SK-N-SH treated with all-trans-retinoic acid at 6 μM for 48 hours (cell line): ENCODE results near the gene POLR2E.
A peak's percentile ranks its signal among the peaks of the same experiment; 100 is the strongest.

Source experiments
- ATAC-seq: fragments of 200-7000 bp; cut with Tn5 transposase; 3 replicates; pipeline ENCODE4 v1.9.1; 2020; ENCODE audit warnings: mild to moderate bottlenecking, moderate library complexity
- ARNTL ChIP-seq: fragments of 450-650 bp; formaldehyde crosslinking; IDR thresholded peaks from 2 replicates; pipeline ENCODE4 v1.5.0; 2020; ENCODE audit warnings: low read depth, mild to moderate bottlenecking, moderate library complexity, borderline replicate concordance
- BACH2 ChIP-seq: fragments of 250-450 bp; sonication (Bioruptor Pico); IDR thresholded peaks from 2 replicates; pipeline ENCODE4 v1.9.0; 2021; ENCODE audit warnings: mild to moderate bottlenecking, borderline replicate concordance
- CSDC2 ChIP-seq: fragments of 250-450 bp; sonication (Bioruptor Pico); IDR thresholded peaks from 2 replicates; pipeline ENCODE4 v1.5.0; 2020; ENCODE audit warnings: mild to moderate bottlenecking, moderate library complexity
- CSRNP3 ChIP-seq: fragments of 250-450 bp; sonication (Bioruptor Pico); IDR thresholded peaks from 2 replicates; pipeline ENCODE4 v1.5.1; 2021; ENCODE audit warnings: mild to moderate bottlenecking, moderate library complexity
- ESRRG ChIP-seq: fragments of 250-450 bp; sonication (Bioruptor Pico); IDR thresholded peaks from 2 replicates; pipeline ENCODE4 v1.6.1; 2021; ENCODE audit warnings: mild to moderate bottlenecking
- GLIS3 ChIP-seq: fragments of 250-450 bp; sonication (Bioruptor Pico); IDR thresholded peaks from 2 replicates; pipeline ENCODE4 v1.5.0; 2020; ENCODE audit warnings: mild to moderate bottlenecking, moderate library complexity
- ISL1 ChIP-seq: fragments of 250-450 bp; sonication (Bioruptor Pico); IDR thresholded peaks from 2 replicates; pipeline ENCODE4 v2.1.2; 2022; ENCODE audit warnings: mild to moderate bottlenecking, moderate library complexity
- OSR1 ChIP-seq: fragments of 250-450 bp; sonication (Bioruptor Pico); IDR thresholded peaks from 2 replicates; pipeline ENCODE4 v1.8.0; 2022; ENCODE audit warnings: moderate library complexity, mild to moderate bottlenecking, inconsistent platforms
- PATZ1 ChIP-seq: fragments of 250-450 bp; sonication (Bioruptor Pico); IDR thresholded peaks from 2 replicates; pipeline ENCODE4 v1.8.0; 2020; ENCODE audit warnings: mild to moderate bottlenecking, moderate library complexity, borderline replicate concordance
- POU6F1 ChIP-seq: fragments of 250-450 bp; sonication (Bioruptor Pico); IDR thresholded peaks from 2 replicates; pipeline ENCODE4 v1.8.0; 2021; ENCODE audit warnings: low read depth, mild to moderate bottlenecking, moderate library complexity, borderline replicate concordance
- PPARA ChIP-seq: fragments of 250-450 bp; sonication (Bioruptor Pico); IDR thresholded peaks from 2 replicates; pipeline ENCODE4 v1.5.0; 2020; ENCODE audit warnings: mild to moderate bottlenecking, borderline replicate concordance
- SNAI2 ChIP-seq: fragments of 250-450 bp; sonication (Bioruptor Pico); IDR thresholded peaks from 2 replicates; pipeline ENCODE4 v1.5.0; 2020; ENCODE audit warnings: mild to moderate bottlenecking, moderate library complexity
- TCF4 ChIP-seq: fragments of 250-450 bp; sonication (Bioruptor Pico); IDR thresholded peaks from 2 replicates; pipeline ENCODE4 v1.8.0; 2021; ENCODE audit warnings: mild to moderate bottlenecking, moderate library complexity, borderline replicate concordance
- TOX ChIP-seq: fragments of 250-450 bp; sonication (Bioruptor Pico); IDR thresholded peaks from 2 replicates; pipeline ENCODE4 v1.8.0; 2021; ENCODE audit warnings: mild to moderate bottlenecking, moderate library complexity, borderline replicate concordance
- ZC3H10 ChIP-seq: fragments of 250-450 bp; sonication (Bioruptor Pico); IDR thresholded peaks from 2 replicates; pipeline ENCODE4 v1.5.1; 2021; ENCODE audit warnings: mild to moderate bottlenecking, moderate library complexity
- ZFP3 ChIP-seq: fragments of 250-450 bp; sonication (Bioruptor Pico); IDR thresholded peaks from 2 replicates; pipeline ENCODE4 v1.5.0; 2020; ENCODE audit warnings: mild to moderate bottlenecking, moderate library complexity
- ZFP30 ChIP-seq: fragments of 450-650 bp; formaldehyde crosslinking; IDR thresholded peaks from 2 replicates; pipeline ENCODE4 v1.5.0; 2022; ENCODE audit warnings: mild to moderate bottlenecking, moderate library complexity
- ZNF70 ChIP-seq: fragments of 450-650 bp; formaldehyde crosslinking; IDR thresholded peaks from 2 replicates; pipeline ENCODE4 v1.5.0; 2020; ENCODE audit warnings: mild to moderate bottlenecking, moderate library complexity
- ZNF8 ChIP-seq: fragments of 450-650 bp; formaldehyde crosslinking; IDR thresholded peaks from 2 replicates; pipeline ENCODE4 v1.5.0; 2020; ENCODE audit warnings: mild to moderate bottlenecking, moderate library complexity
- TF ChIP-seq, protein P1 (sequence below): fragments of 250-450 bp; sonication (Bioruptor Pico); IDR thresholded peaks from 2 replicates; pipeline ENCODE4 v1.5.0; 2020; ENCODE audit warnings: mild to moderate bottlenecking, moderate library complexity

The POLR2E gene

GRCh38 chr19:1082928-1083816, 12.0 kb downstream of the POLR2E start:
- no peak for ATAC-seq
- TF ChIP-seq GLIS3 (CRISPR knock-in tag) (no peak), TOX (CRISPR knock-in tag) (no peak), OSR1 (CRISPR knock-in tag) (no peak), CSDC2 (CRISPR knock-in tag) (no peak), ZNF8 (CRISPR knock-in tag) (no peak), ZC3H10 (no peak), POU6F1 (CRISPR knock-in tag) (no peak)
- TF ChIP-seq, protein P1, sequence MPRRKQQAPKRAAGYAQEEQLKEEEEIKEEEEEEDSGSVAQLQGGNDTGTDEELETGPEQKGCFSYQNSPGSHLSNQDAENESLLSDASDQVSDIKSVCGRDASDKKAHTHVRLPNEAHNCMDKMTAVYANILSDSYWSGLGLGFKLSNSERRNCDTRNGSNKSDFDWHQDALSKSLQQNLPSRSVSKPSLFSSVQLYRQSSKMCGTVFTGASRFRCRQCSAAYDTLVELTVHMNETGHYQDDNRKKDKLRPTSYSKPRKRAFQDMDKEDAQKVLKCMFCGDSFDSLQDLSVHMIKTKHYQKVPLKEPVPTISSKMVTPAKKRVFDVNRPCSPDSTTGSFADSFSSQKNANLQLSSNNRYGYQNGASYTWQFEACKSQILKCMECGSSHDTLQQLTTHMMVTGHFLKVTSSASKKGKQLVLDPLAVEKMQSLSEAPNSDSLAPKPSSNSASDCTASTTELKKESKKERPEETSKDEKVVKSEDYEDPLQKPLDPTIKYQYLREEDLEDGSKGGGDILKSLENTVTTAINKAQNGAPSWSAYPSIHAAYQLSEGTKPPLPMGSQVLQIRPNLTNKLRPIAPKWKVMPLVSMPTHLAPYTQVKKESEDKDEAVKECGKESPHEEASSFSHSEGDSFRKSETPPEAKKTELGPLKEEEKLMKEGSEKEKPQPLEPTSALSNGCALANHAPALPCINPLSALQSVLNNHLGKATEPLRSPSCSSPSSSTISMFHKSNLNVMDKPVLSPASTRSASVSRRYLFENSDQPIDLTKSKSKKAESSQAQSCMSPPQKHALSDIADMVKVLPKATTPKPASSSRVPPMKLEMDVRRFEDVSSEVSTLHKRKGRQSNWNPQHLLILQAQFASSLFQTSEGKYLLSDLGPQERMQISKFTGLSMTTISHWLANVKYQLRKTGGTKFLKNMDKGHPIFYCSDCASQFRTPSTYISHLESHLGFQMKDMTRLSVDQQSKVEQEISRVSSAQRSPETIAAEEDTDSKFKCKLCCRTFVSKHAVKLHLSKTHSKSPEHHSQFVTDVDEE (CRISPR knock-in tag) = no peak

DNA sequence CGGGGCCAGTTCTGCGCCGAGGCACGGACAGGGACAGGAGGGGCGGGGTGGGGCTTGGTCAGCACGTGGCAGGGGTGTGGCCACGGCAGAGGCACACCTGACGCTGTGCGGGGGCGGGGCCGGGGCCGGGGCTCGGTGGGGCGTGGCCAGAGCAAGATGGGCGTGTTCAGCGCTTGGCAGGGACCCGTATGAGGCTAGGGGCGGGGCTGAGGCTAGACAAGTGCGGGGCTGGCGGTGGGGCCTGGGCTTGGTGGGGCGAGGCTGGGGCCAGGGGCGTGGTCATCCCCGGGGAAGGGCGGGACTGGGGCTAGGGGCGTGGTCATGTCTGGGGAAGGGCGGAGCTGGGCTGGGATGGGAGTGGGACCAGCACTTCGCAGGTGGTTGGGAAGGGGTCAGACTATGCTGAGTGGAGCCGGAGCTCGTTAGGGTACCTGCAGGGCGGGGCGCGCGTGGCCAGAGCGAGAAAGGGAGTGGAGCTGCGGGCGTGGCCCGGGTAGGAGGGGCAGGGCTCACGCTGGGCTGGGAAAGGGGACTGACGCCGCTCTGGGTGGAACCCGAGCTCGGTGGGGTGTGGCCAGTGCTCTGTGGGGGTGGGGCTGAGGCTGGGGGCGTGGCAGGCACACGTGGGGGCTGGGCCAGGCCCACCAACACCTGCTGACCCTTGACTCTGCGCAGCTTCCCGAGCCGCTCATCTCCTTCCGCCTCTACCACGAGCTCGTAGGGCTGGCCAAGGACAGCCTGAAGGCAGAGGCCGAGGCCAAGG, 12.8 kb downstream of the POLR2E start:
- ATAC-seq = peak; percentile 84
- TF ChIP-seq ZNF8 (CRISPR knock-in tag) = no peak
- TF ChIP-seq ZFP30 (CRISPR knock-in tag) = no peak
- TF ChIP-seq TCF4 (CRISPR knock-in tag) = no peak
- TF ChIP-seq ZFP3 (CRISPR knock-in tag) = no peak
- no peak for TF ChIP-seq ZNF70 (CRISPR knock-in tag)
- no peak for TF ChIP-seq GLIS3 (CRISPR knock-in tag)
- no peak for TF ChIP-seq ISL1 (CRISPR knock-in tag)
- no peak for TF ChIP-seq ARNTL (CRISPR knock-in tag)
- TF ChIP-seq ESRRG = no peak
- no peak for TF ChIP-seq SNAI2 (CRISPR knock-in tag)
- TF ChIP-seq PPARA = no peak
- no peak for TF ChIP-seq CSRNP3 (CRISPR knock-in tag)
- no peak for TF ChIP-seq POU6F1 (CRISPR knock-in tag)
- no peak for TF ChIP-seq PATZ1 (CRISPR knock-in tag)
- TF ChIP-seq, protein P1 (CRISPR knock-in tag) = no peak
- no peak for TF ChIP-seq BACH2 (CRISPR knock-in tag)
